NOMO-1 treated with DMSO at 0.1 percent for 48 hours (cell line): ENCODE measurements around the gene RPP14.
"Not testable (repeated sequence)": the region's sequence is repeated elsewhere in the genome, so short reads cannot be mapped to it uniquely, and the experiment has no call there.

ENCODE experiments used
- DNase-seq: peaks from one replicate; lab custom pipeline; 2025; ENCODE audit not compliant: unreplicated experiment; lab: John Stamatoyannopoulos, UW

The RPP14 gene

DNA sequence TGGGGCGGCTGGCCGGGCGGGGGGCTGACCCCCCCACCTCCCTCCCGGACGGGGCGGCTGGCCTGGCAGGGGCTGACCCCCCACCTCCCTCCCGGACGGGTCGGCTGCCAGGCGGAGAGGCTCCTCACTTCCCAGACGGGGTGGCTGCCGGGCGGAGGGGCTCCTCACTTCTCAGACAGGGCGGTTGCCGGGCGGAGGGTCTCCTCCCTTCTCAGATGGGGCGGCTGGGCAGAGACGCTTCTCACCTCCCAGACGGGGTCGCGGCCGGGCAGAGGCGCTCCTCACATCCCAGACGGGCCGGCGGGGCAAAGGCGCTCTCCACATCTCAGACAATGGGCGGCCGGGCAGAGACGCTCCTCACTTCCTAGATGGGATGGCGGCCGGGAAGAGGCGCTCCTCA, 15.6 kb upstream of the RPP14 start:
- DNase-seq: not testable (repeated sequence)

DNA sequence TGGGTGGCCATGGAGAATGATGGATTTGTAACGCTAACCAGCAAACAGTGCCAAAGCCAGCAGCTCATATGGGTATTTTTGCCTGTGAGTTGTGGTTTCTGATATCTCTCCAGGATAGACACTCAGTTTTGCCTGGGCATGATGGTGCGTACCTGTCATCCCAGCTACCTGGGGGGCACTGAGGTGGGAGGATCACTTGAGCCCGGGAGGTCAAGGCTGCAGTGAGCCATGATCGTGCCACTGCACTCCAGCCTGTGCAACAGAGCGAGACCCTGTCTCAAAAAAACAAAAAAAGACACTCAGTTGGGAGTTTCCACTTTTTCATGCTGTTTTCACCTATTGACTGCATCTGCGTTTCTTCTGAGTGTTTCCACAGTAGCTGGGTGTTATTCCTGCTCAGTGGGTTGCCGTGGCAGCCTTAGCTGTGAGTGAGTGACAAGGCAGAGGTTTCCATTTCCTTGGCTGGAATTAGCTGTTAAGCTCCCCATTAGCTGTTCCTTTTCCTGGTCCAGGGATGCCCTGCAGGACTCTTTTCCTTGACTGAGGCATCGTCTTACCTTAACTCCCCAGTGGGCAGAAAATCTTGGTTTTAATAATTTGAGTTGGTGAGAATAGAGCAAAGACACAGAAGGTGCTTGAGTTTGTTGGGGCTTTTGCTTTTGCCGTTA, 14.2 kb upstream of the RPP14 start:
- no peak for DNase-seq

DNA sequence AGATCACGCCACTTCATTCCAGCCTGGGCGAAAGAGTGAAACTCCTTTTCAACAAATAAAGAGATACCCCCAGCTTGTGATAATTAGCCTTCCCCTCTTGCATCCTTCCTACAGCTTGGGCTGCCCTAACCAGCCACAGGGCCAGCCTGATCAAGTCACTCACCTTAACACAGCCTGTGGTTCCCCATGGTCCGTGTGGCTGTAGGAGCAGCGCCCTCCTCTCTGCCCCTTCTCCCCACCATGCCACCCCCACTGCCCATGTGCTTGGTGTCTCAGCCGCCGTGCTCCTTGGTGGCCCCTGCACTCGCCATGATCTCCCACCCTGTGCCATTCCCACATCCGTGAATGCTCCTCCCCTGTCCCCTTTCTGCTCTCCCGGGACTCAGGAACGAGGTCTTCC, 13.2 kb upstream of the RPP14 start:
- no peak for DNase-seq

DNA sequence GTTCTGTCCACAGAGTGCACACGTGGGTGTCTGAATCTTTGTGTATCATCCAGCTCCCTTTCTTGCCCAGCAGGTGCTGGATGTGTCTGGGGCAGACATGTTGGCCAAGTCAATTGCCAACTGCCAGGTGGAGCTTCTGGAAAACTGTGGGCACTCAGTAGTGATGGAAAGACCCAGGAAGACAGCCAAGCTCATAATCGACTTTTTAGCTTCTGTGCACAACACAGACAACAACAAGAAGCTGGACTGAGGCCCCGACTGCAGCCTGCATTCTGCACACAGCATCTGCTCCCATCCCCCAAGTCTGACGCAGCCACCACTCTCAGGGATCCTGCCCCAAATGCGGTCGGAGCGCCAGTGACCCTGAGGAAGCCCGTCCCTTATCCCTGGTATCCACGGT, 12.5 kb upstream of the RPP14 start:
- DNase-seq: no peak

DNA sequence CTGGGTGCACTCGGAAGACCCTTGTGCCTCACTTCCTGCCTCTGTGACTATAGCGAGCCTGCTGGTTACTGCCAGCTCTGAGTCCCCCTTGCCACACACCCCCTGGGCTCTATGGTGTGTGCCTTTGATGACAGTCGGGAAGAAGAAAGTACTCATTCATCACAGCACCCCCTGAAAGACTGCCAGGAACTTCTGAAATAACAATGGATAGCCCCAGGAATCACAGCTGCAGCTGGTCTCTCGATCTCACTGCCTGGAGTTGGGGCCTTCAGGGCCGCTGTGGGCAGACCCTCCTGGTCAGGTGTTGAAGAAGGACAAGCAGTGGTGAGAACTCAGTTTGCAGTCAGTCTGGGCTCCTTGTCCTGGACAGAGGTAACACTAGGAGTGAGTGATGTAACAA, 9.8 kb upstream of the RPP14 start:
- DNase-seq: no peak

DNA sequence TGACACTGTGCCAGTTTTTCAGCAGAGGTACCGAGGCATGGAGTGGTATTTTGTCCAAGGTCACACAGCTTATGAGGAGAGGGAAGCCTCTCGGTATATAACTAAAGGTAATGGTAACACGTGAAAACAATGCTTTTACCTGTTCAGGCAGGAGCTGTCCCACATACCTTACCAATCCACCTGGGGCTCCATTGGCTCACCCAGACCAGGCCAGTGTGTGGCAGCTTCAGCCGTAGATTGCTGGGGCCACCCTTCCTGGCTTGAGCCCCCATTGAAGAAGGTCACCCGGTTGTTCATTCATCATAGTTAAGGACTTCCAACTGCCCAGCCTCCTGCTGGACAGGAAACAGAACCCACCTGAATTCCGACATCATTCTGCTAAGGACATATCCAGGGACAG, 9.2 kb upstream of the RPP14 start:
- no peak for DNase-seq

DNA sequence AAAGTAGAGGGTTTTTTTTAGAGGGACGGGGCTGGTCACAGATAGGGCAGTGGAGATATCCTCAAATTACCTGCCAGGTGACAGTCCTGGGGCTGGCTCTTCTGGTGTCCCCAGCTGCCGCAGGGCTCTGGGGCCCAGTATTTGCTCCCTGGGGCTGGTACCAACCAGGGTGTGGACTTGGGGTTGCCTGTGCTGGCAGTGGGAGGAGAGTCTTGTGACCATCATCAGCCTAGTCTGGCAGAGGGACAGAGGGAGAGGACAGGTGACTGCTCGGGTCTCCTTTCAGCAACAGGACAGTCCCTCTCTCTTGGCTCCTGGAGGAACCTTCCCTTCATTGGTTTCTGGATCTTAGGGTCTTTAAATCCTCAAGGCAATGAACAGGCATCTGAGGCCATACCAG, 7.9 kb upstream of the RPP14 start:
- DNase-seq: no peak

DNA sequence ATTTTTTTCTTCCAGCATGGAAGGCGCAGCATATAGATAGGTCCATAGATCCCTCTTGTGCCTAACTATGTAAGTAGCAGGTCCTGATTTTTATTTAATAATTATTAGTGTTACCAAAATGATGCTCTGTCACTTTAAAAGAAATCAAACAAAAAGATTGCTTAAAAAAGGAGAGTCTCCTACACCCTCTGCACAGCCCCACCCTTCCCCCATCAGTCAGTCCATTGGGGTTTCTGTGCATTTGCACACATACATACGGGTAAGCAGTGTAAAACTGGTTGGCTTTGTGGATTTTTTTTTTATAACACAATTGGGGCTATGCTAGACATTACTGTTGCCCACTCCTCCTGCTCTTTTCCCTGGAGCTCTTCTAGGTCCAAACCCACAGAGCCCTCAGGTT, 7.0 kb upstream of the RPP14 start:
- no peak for DNase-seq

DNA sequence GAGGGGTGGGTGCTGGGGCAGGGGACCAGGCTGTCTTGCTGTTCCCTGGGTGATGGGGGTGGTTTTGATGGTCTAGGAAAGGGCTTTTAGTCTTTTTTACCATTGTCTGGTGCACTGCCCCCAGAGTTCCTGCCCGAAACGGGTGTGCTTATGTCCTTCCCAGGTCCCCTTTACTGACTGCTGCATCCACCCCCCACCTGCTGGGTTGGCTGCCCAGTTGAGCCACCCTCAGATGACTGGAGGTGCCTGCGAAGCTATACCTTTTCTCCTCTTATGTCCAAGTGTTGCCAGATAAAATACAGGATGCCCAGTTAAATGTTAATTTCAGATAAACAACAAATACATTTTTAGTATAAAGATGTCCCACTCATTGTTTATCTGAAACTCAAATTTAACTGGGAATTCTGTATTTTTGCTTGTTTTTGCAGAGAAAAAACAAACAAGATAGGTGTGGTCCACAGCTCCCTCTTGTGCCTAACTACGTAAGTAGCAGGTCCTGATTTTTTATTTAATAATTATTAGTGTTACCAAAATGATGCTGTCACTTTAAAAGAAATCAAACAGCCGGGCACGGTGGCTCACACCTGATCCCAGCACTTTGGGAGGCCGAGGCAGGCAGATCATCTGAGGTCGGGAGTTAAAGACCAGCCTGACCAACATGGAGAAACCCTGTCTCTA, 6.1 kb upstream of the RPP14 start:
- DNase-seq: peak; percentile 2

DNA sequence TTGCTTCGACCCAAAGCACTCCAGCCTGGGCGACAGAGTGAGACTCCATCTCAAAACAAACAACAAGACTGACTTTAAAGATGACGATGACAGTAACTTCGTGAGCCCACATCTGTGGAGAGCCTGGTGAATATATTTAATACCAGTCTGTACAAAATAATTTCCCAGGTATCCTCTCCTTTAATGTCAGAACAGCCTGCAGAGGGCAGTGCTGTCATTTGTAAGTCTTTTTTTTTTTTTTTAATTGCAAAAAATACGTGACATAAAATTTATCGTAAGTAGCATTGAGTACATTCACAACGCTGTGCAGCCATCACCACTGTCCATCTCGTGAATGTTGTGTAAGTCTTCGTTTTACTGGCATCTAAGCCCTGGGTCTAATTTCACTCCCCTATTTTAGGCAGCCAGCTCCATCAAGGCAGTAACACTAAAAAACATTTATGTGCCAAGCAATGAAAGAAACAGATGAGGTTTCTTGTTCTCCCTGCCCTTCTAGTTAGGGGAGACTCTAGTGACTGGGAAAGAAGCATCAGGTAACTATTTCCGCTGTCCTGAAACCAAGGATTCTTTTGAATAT, 1.7 kb downstream of the RPP14 start:
- DNase-seq: peak; percentile 54

DNA sequence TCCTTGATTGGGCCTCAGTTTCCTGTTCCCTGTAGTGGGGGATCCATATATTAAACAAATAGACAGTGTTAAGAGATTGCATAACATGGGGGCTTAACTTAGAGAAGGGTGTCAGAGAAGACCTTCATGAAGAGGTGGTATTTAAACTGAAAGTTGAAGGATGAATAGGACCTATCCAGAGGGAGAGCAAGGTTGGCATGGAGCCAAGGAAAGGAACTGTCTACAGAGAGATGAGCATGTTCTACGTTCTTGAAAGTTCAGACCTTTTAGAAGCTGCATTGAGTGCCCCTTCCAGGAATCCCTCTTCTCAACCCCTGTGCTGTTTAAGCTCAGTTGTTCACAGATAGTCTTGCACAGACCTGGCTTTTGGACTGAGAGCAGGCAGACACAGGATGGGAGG, 2.7 kb downstream of the RPP14 start:
- no peak for DNase-seq

DNA sequence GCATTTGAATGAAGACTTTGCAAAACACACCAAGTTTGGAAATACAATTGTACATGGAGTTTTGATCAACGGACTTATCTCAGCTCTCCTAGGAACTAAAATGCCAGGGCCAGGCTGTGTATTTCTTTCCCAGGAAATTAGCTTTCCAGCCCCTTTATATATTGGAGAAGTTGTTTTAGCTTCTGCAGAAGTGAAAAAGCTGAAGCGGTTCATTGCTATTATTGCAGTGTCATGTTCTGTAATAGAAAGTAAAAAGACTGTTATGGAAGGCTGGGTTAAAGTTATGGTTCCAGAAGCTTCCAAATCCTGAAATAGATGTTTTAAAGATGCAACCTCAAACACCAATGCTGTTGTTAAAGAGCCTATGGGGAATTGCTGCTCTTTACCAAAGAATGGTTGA, 11.8 kb downstream of the RPP14 start:
- DNase-seq: peak; percentile 22

DNA sequence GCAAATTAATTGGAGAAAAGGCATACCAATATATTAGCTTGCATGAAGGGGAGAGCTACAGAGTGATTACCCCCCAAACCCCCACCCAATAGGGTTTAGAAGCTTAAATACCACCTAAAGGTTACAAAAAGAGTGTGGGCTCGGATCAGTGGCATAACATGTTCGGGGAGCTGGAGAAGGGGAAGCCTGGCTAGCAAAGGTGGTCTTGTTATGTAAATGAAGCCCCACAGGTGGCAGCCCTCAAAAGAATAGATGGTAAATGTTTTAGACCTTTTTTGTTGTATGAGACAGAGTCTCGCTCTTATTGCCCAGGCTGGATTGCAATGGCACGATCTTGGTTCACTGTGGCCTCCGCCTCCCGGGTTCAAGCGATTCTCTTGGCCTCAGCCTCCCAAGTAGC, 15.7 kb downstream of the RPP14 start:
- no peak for DNase-seq

DNA sequence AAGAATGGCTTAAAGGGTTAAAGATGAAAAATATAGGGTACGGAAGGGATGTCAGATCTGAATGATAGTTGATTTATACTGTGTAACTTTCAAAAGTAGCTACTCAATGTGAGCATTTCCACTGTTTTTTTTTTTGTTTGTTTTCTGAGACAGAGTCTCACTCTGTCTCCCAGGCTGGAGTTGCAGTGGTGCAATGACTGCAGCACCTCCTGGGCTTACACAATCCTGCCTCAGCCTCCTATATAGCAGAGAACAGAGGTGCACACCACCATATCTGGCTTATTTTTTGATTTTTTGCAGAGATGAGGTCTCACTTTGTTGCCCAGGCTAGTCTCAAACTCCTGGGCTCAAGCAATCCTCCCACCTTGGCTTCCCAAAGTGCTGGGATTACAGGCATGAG, 16.7 kb downstream of the RPP14 start:
- no peak for DNase-seq

DNA sequence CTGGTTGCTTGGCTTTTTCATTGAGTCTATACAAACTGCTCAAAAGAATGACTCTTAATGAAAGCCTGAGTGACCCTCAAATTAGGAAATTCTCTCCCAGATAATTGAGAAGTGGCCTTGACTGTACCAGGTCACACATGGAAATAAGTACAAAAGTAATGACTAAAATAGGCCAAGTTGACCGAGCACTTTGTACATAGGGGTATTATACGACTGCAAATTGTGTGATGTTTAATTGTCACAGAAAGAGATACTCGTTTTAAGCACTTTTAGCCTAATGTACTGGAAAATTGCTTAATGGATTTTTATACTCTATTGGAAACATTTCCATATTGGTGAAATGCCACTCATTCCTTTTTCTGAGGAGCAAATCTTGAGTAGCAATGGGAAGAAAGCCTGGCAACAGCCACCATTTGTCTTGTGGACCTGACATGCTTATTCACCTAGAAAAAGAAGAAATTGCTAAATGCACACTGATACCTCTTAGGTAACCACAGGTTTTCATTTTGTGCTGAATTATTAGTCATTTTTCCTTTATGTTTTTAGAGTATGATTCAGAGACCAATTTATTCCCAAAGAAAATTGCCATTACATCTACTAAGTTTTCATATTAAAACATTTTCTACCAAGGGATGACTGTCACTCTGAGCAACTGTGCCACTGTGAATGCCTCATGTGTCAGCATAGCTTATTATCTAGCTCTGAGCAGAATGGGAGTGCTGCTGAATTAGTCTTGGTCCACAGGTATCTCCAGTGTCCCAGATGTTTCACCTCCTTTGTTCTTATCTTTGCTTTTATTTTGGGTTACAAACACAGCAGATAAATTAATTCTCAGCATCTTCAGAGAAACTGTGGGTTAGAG, 17.7 kb downstream of the RPP14 start:
- DNase-seq: no peak

DNA sequence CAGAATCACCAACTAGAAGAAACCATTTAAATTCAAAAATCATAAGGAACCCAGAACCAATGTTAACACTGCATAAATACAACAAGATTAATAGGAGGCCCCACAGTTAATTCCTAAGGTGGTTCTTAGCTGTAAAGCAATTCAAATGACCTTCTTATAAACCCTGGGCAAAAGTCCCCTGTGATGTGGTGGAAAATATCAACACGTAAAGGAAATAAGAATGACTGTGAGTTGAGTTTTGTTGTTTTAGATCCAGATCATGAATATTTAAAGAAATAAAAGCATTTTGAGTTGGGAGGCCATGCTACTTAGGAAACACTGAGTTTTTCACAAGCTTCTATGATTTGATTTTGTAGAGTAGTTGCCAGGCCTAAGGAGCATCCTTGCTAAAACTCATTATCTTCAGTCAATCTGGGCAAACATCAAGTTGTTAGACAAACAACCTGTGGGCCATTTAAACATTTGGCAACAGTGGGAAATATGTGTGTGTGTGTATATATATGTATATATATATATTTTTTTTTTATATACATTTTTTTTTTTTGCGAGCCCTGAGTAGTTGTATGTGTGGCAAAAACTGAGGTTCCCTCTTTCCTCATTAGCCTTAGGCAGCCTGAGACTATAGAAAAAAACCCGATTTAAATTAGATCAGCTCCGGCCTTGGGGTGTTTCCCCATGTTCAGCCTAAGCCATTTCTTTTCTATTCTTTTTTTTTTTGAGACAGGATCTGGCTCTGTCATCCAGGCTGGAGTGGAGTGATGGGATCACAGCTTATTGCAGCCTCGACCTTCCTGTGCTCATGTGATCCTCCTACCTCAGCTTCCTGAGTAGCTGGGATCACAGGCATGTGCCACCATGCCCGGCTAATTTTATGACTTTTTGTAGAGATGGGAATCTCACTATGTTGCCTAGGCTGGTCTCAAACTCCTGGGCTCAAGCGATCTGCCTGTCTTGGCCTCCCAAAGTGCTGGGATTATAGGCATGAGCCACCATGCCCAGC, 18.6 kb downstream of the RPP14 start:
- DNase-seq: no peak

DNA sequence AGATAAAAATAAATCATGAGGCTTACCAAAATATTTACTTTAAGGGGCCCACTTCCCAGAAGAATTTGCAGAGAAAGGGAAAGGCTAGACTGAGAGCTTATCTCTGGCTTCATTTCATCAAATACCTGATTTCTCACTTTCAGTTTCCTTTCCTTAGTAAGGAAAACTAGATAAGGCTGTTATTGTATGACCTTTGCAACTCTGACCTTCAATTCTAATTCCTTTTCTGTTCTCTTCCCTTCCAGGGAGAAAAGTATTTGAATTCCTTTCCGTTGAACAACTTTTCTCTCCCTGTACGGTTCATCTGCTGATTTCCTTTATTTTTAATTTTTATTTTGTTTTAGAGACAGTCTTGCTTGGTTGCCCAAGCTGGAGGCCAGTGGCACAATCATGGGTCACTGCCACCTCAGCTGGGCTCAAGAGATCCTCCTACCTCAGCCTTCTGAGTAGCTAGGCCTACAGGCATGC, 19.5 kb downstream of the RPP14 start:
- DNase-seq: no peak

DNA sequence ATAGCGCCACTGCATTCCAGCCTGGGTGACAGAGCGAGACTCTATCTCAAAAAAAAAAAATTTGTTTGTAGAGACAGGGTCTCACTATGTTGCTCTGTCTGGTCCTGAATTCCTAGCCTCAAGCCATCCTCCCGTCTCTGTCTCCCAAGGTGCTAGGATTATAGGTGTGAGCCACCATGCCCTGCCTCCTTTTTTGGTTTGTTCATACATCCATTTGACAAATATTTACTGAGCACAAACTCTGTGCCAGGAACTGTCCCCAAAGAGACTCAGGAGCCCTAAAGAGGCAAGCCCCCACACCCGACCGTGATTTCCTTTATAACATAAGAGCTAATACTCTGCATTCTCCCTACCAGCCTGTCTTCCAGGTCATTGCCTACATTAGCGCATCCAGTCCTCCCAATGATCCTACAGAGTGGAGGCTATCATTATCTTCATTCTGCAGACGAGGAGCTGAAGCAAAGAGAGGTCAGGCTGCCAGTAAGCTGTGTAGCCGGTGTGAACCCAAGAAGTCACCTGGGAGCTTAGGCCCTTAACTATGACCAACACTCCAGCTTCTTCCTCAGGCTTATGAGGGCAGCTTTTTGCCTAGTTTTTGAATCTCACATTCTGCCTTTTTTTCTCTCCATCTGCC, 20.3 kb downstream of the RPP14 start:
- no peak for DNase-seq

DNA sequence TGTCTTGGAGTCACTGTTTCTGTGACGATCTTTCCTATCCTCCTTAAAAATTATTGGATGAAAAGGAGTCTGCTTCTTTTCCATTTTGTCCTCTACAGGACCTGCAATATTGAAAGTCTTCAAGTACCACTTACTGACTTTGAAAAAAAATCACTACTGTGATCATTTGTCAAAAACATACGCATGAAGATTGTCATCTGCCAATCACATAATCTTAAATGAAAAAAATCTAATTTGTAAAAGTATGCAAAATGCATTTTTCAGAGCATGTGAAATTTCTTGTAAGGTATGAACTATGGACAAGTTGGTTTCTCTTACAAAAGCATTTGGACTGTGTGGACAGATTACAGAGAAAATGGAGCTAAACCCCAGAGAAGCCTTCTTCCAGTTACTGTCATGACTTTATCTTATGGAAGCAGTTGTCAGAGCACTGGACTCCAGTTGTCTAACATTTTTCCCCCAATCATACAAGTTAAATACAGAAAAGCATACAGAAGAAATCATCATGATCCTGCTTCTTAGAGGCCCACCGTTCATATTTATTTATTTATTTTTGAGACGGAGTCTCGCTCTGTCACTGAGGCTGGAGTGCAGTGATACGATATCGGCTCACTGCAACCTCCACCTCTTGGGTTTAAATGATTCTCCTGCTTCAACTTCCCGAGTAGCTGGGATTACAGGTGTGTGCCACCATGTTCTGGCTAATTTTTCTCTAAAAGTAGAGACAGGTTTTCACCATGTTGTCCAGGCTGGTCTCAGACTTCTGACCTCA, 23.3 kb downstream of the RPP14 start:
- no peak for DNase-seq
